B cell (primary cell): ENCODE measurements around the gene CHST15. TPM values are rescaled to one million over a fixed set of nuclear protein-coding genes. Genes with fewer than 3 reads are reported as not detected.

Experiments used
- polyA plus RNA-seq: library from polyadenylated mRNA; depleted of rRNA; stranded (reverse); fragments of >200 nt; gene quantifications from 2 replicates; pipeline ENCODE4 v1.2.3, GENCODE V29; 2012
- total RNA-seq, 2 donors: library from RNA; stranded (reverse); fragments of 120-200 nt in 1 of 2; gene quantifications; 1 replicate in 1 of 2; 2 replicates in 1 of 2; pipeline versions ENCODE4 v1.2.3 to v1.2.4, GENCODE V29; 2013 to 2022

CHST15 gene
- total and polyA plus RNA-seq, 2 donors (not counting 1 experiment from before 2014, with no cell fraction given), result 17.9 to 75.4 TPM

Other genes starting within 250 kb of the CHST15 start
- not detected in 2 replicates for gene CPXM2, start 201.8 kb downstream of the CHST15 start, total RNA-seq
- gene CPXM2, start 201.8 kb downstream of the CHST15 start, polyA plus RNA-seq, result 0.04 TPM in 1 of 2 replicates, not detected in the other